ENCODE results near the gene STRIT1. TPM values are rescaled to one million over a fixed set of nuclear protein-coding genes. Genes with fewer than 3 reads are reported as not detected.
A peak's percentile ranks its signal among the peaks of the same experiment; 100 is the strongest.

The STRIT1 gene
- total and polyA plus RNA-seq, 10 of the 15 experiments (the other 5 are each of a cell fraction or from before 2014, with no cell fraction given) = not detected

DNA sequence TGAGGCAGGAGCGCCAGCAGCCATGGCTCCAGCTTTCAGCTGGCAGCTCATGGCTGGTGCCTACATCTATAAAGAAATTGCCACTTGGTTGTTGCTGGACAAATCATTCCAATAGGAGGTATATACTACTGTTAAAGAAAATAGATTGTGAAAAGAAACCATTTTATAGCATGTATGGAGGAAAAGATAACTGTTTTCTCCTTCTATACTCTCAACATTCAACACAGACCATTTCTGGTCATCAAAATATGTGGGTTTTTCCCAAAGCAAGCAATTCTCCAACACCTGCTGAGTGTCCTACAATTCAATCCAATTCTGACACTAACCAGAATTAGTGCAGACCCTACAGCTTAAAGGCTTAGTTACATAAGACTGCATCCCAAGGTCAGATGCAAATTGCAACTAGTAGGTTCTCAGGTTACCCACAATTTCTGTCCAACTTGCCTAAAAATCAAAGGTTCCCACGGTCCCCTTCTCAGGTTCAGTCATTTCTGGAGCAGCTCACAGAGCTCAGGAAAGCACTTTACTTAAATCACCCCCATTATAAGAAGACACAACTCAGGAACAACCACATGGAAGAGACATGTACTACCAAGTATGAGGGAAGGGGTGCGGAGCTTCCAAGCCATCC lies 42.4 kb upstream of the STRIT1 start:
- Histone ChIP-seq H3K27me3 (replicated peaks in 1 of 2; ENCODE audit: control insufficient read depth in 2 of 2, insufficient read depth in 2 of 2, low read length in 1 of 2) (no peaks in the 10 kb centered on the region), H3K79me2 (ENCODE audit: control insufficient read depth, insufficient read depth, low read length) (no peaks in the 10 kb centered on the region), H3K4me3 (no peak overlapping the region), H4K20me1 (ENCODE audit: control insufficient read depth, insufficient read depth) (no peaks in the 10 kb centered on the region), H3K4me2 (ENCODE audit: control insufficient read depth, insufficient read depth) (peak overlapping the region; percentile 46; the same call in 1 of the 2 replicates), H2AFZ (ENCODE audit: control insufficient read depth, low read depth, low read length) (no peak overlapping the region; the same call in 1 of the 2 replicates), H3K9me3 (replicated peaks; ENCODE audit: control insufficient read depth, insufficient read depth, low read length) (no peaks in the 10 kb centered on the region), H3K36me3 (ENCODE audit: control insufficient read depth in 2 of 2, insufficient read depth in 2 of 2, low read length in 1 of 2) (no peaks in the 10 kb centered on the region), H3K4me1 (ENCODE audit: control insufficient read depth, insufficient read depth, low read length) (peaks cover 17% of the 10 kb centered on the region), H3K9ac (ENCODE audit: control insufficient read depth, insufficient read depth, low read length) (no peak overlapping the region), H3K27ac (ENCODE audit: control insufficient read depth, insufficient read depth) (no peak overlapping the region)
- ATAC-seq (peak; percentile 54), DNase-seq (ENCODE audit: low read depth, low spot score) (peak; percentile 49), FAIRE-seq (peak; percentile 75)
- RAD21 ChIA-PET (ENCODE audit: unreplicated experiment) = interaction anchor here (1.3 kb wide), 1 partner anchor 366 kb away, joined by 3 read pairs; no protein-coding TSS in a partner anchor
- 50% methylated on average over 3 of the region's 3 CpGs for WGBS (ENCODE audit: insufficient coverage, insufficient replicate concordance, low lambda C conversion rate, missing lambda C conversion rate)
- SMC1A ChIA-PET (ENCODE audit: uncharacterized antibody, unreplicated experiment) = no interaction called here
- POLR2A ChIA-PET = no interaction called here
- BruUV-seq (replicated peaks) = no TSS peak
- in situ Hi-C loops (cut with MboI) (no loop called here), intact Hi-C loops (cut with micrococcal nuclease; ENCODE audit: unreplicated experiment) (no loop called here)
- CTCF ChIA-PET = interaction anchor here (1.4 kb wide), 1 partner anchor 13 kb away, joined by 4 read pairs; no protein-coding TSS in a partner anchor
- TF ChIP-seq BCL11A (IDR thresholded peaks at IDR 0.05; ENCODE audit: low read depth, low read length) (no peak), ASH2L (IDR thresholded peaks at IDR 0.05; ENCODE audit: borderline replicate concordance, low read depth) (no peak), IRF4 (IDR thresholded peaks at IDR 0.05; ENCODE audit: low read depth, low read length) (peak; percentile 68), SMAD1 (IDR thresholded peaks at IDR 0.05; ENCODE audit: low read depth, partially characterized antibody) (no peak), PAX8 (IDR thresholded peaks at IDR 0.05) (no peak), RUNX3 (IDR thresholded peaks at IDR 0.05; ENCODE audit: low read length) (peak; percentile 59), NFIC (IDR thresholded peaks at IDR 0.05; ENCODE audit: low read depth, low read length) (peak; percentile 34; the same call in 1 of the 2 replicates), JUNB (IDR thresholded peaks at IDR 0.05) (peak; percentile 77), EED (IDR thresholded peaks at IDR 0.05; ENCODE audit: low read depth) (peak; percentile 71), TCF7 (IDR thresholded peaks at IDR 0.05; ENCODE audit: borderline replicate concordance) (0 out of 2 replicates have a peak, but pooled peaks have one; percentile 45), FOXM1 (IDR thresholded peaks at IDR 0.05; ENCODE audit: low read depth, low read length) (0 out of 2 replicates have a peak, but pooled peaks have one; percentile 41)
- TF ChIP-seq, protein P1, sequence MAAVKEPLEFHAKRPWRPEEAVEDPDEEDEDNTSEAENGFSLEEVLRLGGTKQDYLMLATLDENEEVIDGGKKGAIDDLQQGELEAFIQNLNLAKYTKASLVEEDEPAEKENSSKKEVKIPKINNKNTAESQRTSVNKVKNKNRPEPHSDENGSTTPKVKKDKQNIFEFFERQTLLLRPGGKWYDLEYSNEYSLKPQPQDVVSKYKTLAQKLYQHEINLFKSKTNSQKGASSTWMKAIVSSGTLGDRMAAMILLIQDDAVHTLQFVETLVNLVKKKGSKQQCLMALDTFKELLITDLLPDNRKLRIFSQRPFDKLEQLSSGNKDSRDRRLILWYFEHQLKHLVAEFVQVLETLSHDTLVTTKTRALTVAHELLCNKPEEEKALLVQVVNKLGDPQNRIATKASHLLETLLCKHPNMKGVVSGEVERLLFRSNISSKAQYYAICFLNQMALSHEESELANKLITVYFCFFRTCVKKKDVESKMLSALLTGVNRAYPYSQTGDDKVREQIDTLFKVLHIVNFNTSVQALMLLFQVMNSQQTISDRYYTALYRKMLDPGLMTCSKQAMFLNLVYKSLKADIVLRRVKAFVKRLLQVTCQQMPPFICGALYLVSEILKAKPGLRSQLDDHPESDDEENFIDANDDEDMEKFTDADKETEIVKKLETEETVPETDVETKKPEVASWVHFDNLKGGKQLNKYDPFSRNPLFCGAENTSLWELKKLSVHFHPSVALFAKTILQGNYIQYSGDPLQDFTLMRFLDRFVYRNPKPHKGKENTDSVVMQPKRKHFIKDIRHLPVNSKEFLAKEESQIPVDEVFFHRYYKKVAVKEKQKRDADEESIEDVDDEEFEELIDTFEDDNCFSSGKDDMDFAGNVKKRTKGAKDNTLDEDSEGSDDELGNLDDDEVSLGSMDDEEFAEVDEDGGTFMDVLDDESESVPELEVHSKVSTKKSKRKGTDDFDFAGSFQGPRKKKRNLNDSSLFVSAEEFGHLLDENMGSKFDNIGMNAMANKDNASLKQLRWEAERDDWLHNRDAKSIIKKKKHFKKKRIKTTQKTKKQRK (IDR thresholded peaks at IDR 0.05; ENCODE audit: low read depth, low read length) = no peak
- TF ChIP-seq, protein P2, sequence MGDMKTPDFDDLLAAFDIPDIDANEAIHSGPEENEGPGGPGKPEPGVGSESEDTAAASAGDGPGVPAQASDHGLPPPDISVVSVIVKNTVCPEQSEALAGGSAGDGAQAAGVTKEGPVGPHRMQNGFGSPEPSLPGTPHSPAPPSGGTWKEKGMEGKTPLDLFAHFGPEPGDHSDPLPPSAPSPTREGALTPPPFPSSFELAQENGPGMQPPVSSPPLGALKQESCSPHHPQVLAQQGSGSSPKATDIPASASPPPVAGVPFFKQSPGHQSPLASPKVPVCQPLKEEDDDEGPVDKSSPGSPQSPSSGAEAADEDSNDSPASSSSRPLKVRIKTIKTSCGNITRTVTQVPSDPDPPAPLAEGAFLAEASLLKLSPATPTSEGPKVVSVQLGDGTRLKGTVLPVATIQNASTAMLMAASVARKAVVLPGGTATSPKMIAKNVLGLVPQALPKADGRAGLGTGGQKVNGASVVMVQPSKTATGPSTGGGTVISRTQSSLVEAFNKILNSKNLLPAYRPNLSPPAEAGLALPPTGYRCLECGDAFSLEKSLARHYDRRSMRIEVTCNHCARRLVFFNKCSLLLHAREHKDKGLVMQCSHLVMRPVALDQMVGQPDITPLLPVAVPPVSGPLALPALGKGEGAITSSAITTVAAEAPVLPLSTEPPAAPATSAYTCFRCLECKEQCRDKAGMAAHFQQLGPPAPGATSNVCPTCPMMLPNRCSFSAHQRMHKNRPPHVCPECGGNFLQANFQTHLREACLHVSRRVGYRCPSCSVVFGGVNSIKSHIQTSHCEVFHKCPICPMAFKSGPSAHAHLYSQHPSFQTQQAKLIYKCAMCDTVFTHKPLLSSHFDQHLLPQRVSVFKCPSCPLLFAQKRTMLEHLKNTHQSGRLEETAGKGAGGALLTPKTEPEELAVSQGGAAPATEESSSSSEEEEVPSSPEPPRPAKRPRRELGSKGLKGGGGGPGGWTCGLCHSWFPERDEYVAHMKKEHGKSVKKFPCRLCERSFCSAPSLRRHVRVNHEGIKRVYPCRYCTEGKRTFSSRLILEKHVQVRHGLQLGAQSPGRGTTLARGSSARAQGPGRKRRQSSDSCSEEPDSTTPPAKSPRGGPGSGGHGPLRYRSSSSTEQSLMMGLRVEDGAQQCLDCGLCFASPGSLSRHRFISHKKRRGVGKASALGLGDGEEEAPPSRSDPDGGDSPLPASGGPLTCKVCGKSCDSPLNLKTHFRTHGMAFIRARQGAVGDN (IDR thresholded peaks at IDR 0.05) = no peak
- TF ChIP-seq, protein P3, sequence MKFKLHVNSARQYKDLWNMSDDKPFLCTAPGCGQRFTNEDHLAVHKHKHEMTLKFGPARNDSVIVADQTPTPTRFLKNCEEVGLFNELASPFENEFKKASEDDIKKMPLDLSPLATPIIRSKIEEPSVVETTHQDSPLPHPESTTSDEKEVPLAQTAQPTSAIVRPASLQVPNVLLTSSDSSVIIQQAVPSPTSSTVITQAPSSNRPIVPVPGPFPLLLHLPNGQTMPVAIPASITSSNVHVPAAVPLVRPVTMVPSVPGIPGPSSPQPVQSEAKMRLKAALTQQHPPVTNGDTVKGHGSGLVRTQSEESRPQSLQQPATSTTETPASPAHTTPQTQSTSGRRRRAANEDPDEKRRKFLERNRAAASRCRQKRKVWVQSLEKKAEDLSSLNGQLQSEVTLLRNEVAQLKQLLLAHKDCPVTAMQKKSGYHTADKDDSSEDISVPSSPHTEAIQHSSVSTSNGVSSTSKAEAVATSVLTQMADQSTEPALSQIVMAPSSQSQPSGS (IDR thresholded peaks at IDR 0.05; ENCODE audit: low read length) = peak; percentile 68; the same call in 1 of the 2 replicates
